ENCODE data around the gene ARL15. TPM values are rescaled to one million over a fixed set of nuclear protein-coding genes. Genes with fewer than 3 reads are reported as not detected.

Gene ARL15
- total RNA-seq, 6 donors from 2014 or later: 6.7 to 36.4 (median 20.7) TPM

DNA sequence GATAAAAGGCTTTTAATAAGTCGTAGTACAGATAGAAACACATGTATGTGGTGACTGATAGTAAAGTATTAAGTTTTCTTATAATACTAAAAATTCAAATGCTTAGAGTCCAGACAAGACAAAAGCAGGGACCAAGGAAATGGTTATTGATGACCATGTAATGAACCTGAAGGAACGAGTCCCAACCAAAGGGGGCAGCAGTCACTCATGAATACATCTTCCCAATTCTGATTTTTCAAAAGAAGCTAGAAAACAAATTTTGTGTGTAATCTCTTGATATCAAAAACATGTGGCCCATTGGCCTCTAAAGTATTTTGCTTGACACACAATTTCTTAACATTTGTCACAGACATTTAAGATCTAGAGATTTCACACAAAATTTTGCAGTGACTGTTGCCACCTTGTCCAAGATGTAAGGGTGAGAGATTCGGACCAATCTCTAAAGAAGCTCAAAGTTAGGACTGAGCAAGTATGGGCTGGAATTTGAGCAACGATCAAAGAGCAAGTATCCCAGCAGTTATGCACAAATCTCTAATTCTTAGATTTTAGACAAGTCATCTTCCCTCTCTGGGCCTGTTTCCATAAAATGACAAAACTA is 66.8 kb downstream of the ARL15 start:
- no peak overlapping the region for H3K4me3 ChIP-seq
- no peaks in the 10 kb centered on the region for H3K36me3 ChIP-seq
- 68 to 70% methylated on average over 4 of the region's 4 CpGs for WGBS, 2 donors
- DNase-seq (no peak), ATAC-seq (ENCODE audit: low FRiP score in 2 of 2) (peak in 1 of 2 donors; percentile 60)
- H3K9me3 ChIP-seq: no peaks in the 10 kb centered on the region
- peaks cover 0 to 4% (median 0%) of the 10 kb centered on the region in 4 donors for H3K4me1 ChIP-seq
- no peaks in the 10 kb centered on the region for H3K27me3 ChIP-seq
- H3K27ac ChIP-seq: no peak overlapping the region
- TF ChIP-seq POLR2AphosphoS5 (IDR thresholded peaks at IDR 0.05): no peak
- TF ChIP-seq, protein P1, sequence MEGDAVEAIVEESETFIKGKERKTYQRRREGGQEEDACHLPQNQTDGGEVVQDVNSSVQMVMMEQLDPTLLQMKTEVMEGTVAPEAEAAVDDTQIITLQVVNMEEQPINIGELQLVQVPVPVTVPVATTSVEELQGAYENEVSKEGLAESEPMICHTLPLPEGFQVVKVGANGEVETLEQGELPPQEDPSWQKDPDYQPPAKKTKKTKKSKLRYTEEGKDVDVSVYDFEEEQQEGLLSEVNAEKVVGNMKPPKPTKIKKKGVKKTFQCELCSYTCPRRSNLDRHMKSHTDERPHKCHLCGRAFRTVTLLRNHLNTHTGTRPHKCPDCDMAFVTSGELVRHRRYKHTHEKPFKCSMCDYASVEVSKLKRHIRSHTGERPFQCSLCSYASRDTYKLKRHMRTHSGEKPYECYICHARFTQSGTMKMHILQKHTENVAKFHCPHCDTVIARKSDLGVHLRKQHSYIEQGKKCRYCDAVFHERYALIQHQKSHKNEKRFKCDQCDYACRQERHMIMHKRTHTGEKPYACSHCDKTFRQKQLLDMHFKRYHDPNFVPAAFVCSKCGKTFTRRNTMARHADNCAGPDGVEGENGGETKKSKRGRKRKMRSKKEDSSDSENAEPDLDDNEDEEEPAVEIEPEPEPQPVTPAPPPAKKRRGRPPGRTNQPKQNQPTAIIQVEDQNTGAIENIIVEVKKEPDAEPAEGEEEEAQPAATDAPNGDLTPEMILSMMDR (IDR thresholded peaks at IDR 0.05): peak; percentile 33 to 71 (median 52)
- TF ChIP-seq EP300 (IDR thresholded peaks at IDR 0.05): no peak
- no peak for TF ChIP-seq POLR2A (IDR thresholded peaks at IDR 0.05)

DNA sequence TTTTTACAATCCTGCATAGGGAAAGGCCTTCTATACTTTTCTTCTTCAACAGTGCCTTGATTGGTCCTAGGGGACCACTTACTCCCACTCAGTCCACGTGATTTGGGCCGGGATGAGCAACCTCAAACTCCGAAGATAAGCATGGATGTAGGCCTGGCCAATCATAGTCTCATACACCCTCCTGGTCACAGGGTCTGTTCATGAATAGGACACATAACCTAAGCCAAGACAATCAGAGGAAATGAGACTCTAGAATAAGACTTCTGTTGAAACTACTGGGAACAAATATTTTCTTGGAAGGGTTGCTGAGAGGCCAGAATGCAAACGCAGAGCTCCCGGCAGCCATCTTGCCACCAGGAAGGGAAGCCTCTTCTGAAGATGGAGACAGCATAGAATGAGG is 68.1 kb downstream of the ARL15 start:
- no peaks in the 10 kb centered on the region for H3K36me3 ChIP-seq
- H3K27ac ChIP-seq: no peak overlapping the region
- H3K4me3 ChIP-seq: no peak overlapping the region
- H3K27me3 ChIP-seq: no peaks in the 10 kb centered on the region
- peaks cover 0 to 3% (median 0%) of the 10 kb centered on the region in 4 donors for H3K4me1 ChIP-seq
- no peaks in the 10 kb centered on the region for H3K9me3 ChIP-seq
- DNase-seq (no peak), ATAC-seq (ENCODE audit: low FRiP score in 2 of 2) (no peak)
- TF ChIP-seq POLR2AphosphoS5 (IDR thresholded peaks at IDR 0.05) (no peak), POLR2A (IDR thresholded peaks at IDR 0.05) (no peak), EP300 (IDR thresholded peaks at IDR 0.05) (no peak)
- TF ChIP-seq, protein P1 (IDR thresholded peaks at IDR 0.05): no peak
- WGBS, 2 donors: 81 to 84% methylated on average over 5 of the region's 5 CpGs

DNA sequence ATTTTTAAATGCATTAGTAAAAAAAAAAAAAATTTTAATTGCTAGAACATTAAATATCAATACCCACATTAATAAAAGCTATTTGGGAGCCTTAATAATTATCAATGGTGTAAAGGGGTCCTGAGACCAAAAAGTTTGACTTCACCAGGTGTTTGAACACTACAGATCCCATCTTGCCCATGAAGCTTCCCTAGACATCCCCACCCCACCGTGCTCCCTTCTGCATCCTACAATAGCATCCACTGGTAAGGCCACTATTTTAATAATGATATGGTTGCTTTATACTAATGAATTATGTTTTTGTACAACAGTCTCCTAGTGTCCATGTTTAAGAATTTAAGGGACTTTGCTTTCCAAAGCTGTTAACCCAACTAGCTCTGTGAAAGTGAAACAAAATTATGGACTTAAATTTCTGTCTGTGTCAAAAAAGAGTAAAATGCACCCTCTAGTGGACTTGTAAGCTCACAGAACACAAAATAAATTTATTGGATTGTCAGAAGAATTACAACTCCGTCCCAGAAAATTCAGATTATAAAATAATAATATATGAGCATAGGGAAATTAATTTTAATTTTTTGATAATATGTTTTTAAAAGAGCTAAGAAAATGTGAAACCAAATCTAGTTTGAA is 76.0 kb downstream of the ARL15 start:
- TF ChIP-seq POLR2AphosphoS5 (IDR thresholded peaks at IDR 0.05): no peak
- TF ChIP-seq, protein P1 (IDR thresholded peaks at IDR 0.05): peak in 4 of 6 experiments; percentile 28 to 38 (median 32)
- Histone ChIP-seq H3K9me3 (no peaks in the 10 kb centered on the region), H3K27ac (no peak overlapping the region), H3K27me3 (no peaks in the 10 kb centered on the region), H3K4me3 (no peak overlapping the region), H3K36me3 (no peaks in the 10 kb centered on the region), H3K4me1 (peaks cover 0 to 3% (median 1%) of the 10 kb centered on the region in 4 donors)
- 58 to 59% methylated on average over 2 of the region's 2 CpGs for WGBS, 2 donors
- ATAC-seq (ENCODE audit: low FRiP score in 2 of 2) (no peak), DNase-seq (no peak)

DNA sequence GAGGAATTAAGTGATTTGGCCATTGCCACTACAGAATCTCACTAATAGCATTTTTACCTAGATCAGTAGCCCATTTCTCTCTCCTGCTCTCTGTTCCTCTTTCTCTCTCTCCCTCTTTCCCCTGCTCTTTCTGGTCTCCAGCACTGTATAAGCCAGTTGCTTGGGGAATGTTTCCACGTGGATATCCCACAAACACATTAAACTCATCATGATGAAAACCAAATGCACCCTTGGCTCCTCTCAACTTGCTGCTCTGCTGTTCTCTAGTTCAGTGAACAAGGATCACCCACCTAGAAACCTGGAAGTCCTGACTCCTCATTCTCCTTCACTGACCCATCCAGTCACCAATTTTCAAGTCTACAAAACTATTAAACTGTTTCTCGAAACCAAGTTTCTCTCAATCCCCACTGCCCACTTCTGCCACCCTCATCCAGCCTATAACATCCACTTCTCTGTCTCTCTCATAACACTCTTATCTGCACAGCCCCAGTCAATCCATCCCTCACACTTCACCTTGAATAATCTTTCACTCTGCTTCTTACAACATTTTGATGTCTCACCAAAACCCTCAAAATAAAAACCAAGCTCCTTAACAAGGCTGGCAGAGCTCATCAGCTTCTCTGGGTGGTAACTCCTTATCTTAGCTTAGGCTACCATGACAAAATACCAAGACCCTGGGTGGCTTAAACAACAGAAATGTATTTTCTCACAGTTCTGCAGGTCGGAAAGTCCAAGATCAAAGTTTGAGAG is 79.3 kb downstream of the ARL15 start:
- no peaks in the 10 kb centered on the region for H3K36me3 ChIP-seq
- H3K27ac ChIP-seq: no peak overlapping the region
- WGBS, 2 donors: 76% methylated on average over 3 of the region's 3 CpGs
- ATAC-seq (ENCODE audit: low FRiP score in 2 of 2): no peak
- H3K27me3 ChIP-seq: no peaks in the 10 kb centered on the region
- H3K4me3 ChIP-seq: no peak overlapping the region
- no peak for DNase-seq
- peaks cover 0 to 9% (median 3%) of the 10 kb centered on the region in 4 donors for H3K4me1 ChIP-seq
- H3K9me3 ChIP-seq: no peaks in the 10 kb centered on the region
- TF ChIP-seq POLR2A (IDR thresholded peaks at IDR 0.05) (no peak), POLR2AphosphoS5 (IDR thresholded peaks at IDR 0.05) (no peak)
- TF ChIP-seq, protein P1 (IDR thresholded peaks at IDR 0.05): no peak

All from upper lobe of left lung (tissue), 6 donors.